ENCODE data around the gene PPP1R26.
"Not testable (repeated sequence)": the region's sequence is repeated elsewhere in the genome, so short reads cannot be mapped to it uniquely, and the experiment has no call there.

DNA sequence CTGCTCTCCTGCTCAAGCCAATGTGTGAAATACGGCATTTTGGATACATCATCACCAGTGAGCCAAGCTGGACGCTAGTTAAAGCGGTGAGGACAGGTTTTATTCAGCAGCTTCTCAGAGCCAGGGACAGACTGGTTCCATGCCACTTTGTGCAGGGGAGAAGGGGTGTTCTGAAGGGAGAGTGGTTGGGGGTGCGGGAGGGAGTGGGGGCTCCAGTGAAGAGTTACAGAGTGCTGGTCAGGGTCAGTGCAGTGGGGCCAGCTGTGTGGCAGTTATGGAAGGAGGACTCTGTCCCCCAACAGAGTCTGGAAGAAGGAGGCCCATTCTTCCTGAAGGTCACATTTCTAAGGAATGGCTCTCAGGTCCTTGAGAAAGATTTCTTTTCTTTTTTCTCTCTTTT lies 55.2 kb downstream of the PPP1R26 start:
- TF ChIP-seq, protein P1, sequence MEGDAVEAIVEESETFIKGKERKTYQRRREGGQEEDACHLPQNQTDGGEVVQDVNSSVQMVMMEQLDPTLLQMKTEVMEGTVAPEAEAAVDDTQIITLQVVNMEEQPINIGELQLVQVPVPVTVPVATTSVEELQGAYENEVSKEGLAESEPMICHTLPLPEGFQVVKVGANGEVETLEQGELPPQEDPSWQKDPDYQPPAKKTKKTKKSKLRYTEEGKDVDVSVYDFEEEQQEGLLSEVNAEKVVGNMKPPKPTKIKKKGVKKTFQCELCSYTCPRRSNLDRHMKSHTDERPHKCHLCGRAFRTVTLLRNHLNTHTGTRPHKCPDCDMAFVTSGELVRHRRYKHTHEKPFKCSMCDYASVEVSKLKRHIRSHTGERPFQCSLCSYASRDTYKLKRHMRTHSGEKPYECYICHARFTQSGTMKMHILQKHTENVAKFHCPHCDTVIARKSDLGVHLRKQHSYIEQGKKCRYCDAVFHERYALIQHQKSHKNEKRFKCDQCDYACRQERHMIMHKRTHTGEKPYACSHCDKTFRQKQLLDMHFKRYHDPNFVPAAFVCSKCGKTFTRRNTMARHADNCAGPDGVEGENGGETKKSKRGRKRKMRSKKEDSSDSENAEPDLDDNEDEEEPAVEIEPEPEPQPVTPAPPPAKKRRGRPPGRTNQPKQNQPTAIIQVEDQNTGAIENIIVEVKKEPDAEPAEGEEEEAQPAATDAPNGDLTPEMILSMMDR (IDR thresholded peaks at IDR 0.05; ENCODE audit: low read length), result not testable (repeated sequence)
- TF ChIP-seq EZH2 (IDR thresholded peaks at IDR 0.05; ENCODE audit: borderline replicate concordance, low read length), result not testable (repeated sequence)
